GM12872 (cell line): ENCODE results near the gene ASB15.

Source experiments
- TF ChIP-seq, protein P1 (sequence below): IDR thresholded peaks from 3 replicates; pipeline ENCODE4 v1.5.1; 2011; ENCODE audit warnings: low read depth, mild to moderate bottlenecking, low read length, moderate library complexity; ENCODE audit not compliant: insufficient read depth

The ASB15 gene

DNA sequence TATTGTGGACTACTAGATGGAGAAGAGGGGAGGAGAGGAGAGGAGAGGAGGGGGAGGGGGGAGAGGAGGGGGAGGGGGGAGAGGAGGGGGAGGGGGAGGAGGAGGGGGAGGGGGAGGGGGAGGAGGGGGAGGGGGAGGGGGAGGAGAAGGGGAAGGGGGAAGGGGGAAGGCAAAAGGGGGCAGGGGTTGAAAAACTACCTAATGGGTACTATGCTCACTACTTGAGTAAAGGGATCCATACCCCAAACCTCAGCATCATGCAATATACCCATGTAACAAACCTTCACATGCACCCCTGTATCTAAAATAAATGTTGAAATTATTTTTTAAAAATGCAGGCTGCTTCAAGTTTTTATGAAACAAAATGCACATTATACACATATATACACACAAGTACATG lies 39.0 kb downstream of the ASB15 start:
- TF ChIP-seq, protein P1, sequence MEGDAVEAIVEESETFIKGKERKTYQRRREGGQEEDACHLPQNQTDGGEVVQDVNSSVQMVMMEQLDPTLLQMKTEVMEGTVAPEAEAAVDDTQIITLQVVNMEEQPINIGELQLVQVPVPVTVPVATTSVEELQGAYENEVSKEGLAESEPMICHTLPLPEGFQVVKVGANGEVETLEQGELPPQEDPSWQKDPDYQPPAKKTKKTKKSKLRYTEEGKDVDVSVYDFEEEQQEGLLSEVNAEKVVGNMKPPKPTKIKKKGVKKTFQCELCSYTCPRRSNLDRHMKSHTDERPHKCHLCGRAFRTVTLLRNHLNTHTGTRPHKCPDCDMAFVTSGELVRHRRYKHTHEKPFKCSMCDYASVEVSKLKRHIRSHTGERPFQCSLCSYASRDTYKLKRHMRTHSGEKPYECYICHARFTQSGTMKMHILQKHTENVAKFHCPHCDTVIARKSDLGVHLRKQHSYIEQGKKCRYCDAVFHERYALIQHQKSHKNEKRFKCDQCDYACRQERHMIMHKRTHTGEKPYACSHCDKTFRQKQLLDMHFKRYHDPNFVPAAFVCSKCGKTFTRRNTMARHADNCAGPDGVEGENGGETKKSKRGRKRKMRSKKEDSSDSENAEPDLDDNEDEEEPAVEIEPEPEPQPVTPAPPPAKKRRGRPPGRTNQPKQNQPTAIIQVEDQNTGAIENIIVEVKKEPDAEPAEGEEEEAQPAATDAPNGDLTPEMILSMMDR, result no peak

- TF ChIP-seq, protein P1, result no peak
Observed at GRCh38 chr7:123641901-123642300, 40.3 kb downstream of the ASB15 start.

GRCh38 chr7:123643495-123644441 lies 42.1 kb downstream of the ASB15 start:
- TF ChIP-seq, protein P1, result no peak

DNA sequence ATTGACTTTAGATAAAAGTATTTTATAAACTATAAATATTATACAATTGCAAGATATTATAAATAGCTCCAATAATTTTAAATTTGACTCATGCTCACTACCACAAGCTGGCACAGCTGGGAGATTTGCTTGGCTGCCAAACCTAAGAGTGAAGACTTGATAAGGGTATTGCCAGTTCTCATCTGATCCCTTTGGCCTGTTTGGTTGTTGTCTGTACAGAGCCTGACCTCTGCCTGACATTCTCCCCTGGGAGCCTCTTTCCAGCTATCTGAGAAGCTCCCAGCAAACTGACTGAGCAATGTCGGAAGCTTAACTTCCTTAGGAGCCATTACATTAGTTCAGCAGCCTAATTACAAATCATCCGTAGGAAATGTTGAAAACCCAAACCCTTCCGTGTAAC lies 43.9 kb downstream of the ASB15 start:
- TF ChIP-seq, protein P1, result no peak

GRCh38 chr7:123647106-123647730 lies 45.6 kb downstream of the ASB15 start:
- TF ChIP-seq, protein P1, result no peak

- TF ChIP-seq, protein P1, result no peak
Observed at GRCh38 chr7:123649964-123650363, 48.3 kb downstream of the ASB15 start.

DNA sequence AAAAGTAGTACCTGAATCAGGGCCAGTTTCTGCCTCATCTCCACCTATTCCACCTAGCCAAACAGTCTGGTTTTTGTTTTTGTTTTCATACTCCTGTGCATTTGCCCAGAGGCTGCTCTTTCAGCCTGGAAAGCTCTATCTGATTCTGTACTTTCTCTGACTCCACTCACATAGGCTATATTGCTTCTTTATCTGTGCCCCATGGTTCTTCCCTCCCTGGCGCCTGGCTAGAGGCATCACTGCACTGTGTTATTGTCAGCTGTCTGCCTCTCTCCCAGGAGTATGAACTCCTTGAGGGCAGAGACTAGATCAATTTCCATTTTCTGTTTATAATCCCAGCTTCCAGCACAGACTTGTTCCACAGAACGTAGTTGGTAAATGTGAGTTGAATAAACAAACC lies 49.0 kb downstream of the ASB15 start:
- TF ChIP-seq, protein P1, result no peak
